Activated gamma-delta T cell treated with anti-CD3 and anti-CD28 coated beads, Interleukin-2, amount 50 U/mL, for 16 hours (primary cell): ENCODE results near the gene AGXT.

Source experiments
- DNase-seq: peaks from one replicate; pipeline ENCODE4 v3.0.0-alpha.2; 2020; ENCODE audit warnings: low read depth

The AGXT gene

GRCh38 chr2:240869956-240870875, 1.6 kb downstream of the AGXT start:
- DNase-seq: no peak

GRCh38 chr2:240871071-240871958, 2.7 kb downstream of the AGXT start:
- no peak for DNase-seq

DNA sequence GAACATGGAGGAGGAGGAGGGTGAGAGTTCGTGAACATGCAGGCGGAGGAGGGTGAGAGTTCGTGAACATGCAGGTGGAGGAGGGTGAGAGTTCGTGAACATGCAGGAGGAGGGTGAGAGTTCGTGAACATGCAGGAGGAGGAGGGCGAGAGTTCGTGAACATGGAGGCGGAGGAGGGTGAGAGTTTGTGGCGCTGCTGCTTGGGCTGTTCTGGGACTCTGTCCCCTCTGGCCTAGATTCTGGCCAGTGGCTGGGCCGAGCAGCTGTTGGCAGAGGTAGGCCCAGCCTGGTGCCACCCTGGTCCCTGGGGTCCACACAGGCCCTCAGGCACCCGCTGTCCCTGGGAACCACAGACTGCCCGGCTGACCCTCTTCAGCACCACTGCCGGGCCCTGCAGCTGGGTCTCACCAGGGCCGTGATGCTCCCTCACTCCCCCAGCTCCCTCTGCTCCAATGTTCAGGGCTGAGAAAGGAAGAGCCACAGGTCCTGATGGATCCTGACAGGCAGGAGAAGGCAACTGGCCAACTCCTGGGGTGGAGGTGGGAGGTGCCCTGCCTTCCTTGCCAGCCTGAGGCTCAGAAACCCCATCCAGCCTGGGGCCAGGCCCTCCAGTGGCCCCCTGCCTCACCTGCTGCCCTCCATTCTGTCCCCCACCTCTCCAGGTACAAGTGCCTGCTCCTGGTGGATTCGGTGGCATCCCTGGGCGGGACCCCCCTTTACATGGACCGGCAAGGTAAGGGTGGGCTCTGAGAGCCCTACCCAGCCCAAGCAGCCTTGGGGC, 3.9 kb downstream of the AGXT start:
- no peak for DNase-seq

GRCh38 chr2:240873098-240873788, 4.6 kb downstream of the AGXT start:
- DNase-seq: no peak

GRCh38 chr2:240873805-240874714, 5.4 kb downstream of the AGXT start:
- no peak for DNase-seq

- no peak for DNase-seq
Measured at GRCh38 chr2:240874715-240875227, 6.1 kb downstream of the AGXT start.

GRCh38 chr2:240875228-240876034, 6.8 kb downstream of the AGXT start:
- DNase-seq: no peak

- no peak for DNase-seq
Measured at GRCh38 chr2:240876035-240876474, 7.4 kb downstream of the AGXT start.

DNA sequence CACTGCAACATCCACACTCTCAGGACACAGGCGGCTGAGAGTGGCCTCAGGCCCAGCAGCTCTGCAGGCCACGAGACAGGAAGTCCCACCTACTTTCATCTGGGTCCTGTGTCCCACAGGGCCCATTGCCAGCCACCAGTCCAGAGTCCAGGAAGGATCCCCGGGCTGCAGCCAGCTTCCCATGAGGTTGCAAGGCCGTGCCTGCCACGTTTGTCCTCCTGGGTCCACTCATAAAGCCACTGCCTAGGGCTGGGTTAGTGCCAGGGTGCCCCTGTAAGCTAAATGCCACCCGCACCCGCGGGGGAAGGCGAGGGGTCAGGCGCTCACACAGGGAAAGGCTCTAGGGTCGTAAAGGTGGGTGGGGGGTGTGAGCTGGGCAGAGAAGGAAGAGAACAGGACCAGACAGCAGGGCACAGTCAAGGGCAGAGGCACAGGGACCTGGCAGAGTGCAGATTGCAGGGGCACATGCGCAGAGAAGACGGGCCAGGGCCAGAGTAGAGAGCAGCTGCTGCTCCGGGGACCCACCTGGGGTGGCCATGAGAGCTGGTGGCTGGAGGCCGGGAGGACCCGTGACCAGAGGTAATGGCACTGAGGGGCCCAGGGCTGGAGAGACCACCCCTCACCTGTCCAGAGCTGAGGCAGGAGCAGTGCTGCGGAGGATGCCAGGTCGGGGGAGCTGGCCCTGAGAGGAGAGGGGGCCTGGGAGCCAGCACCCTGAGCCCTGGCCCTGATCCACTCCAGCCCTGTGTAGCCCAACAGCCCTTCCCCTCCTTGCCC, 8.0 kb downstream of the AGXT start:
- no peak for DNase-seq

DNA sequence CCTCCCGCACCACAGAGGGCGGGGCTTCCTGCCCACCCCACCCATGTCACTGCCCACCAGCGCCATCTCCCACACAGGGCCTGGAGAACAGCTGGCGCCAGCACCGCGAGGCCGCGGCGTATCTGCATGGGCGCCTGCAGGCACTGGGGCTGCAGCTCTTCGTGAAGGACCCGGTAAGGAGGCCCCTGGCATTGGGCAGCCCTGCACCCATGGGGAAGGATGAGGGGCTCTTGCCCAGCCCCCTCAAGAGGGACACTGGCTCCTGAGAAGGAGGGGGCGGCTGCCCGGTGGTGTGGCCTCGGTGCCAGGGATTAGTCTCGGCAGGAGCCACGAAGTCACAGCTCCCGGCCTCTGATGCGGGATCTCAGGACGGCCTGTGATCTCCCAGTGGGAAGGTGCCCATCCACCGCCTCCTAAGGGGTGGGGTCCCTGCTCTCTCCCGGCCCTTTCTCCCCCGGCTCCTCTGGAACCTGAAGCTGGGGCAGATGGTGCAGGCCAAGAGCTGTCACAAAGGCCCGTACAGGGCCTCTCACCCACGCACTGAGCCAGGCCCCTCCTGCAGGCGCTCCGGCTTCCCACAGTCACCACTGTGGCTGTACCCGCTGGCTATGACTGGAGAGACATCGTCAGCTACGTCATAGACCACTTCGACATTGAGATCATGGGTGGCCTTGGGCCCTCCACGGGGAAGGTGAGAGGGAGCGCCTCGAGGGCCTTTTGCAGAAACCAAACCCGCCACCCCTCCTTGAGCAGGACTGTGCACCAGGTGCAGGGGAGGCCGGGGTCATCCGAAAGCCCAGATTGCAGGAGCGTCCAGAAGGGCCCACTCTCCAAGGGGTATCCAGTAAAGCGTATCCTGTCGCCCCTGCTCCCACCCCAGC, 9.1 kb downstream of the AGXT start:
- no peak for DNase-seq

DNA sequence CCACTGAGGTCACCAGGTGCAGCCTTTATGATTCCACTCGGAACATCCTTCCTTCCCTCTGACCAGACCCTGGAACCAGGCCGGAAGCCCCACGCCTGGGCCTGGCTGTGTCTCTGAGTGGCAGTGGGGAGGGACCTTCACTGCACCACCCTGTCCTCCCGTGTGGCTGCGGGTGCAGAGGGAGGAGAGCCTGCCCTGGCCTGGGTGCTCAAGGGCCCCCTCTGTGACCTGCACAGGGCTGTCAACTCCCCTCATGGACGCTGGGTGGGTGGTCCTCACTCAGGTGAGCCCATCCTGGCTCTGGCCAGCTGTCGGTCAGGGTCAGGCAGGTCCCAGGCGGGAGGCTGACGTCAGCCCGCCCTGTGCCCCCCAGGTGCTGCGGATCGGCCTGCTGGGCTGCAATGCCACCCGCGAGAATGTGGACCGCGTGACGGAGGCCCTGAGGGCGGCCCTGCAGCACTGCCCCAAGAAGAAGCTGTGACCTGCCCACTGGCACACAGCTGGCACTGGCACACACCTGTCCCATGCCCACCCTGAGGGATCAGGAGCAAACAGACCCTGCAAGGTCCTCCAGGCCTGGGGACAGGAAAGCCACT, 9.8 kb downstream of the AGXT start:
- DNase-seq: no peak

DNA sequence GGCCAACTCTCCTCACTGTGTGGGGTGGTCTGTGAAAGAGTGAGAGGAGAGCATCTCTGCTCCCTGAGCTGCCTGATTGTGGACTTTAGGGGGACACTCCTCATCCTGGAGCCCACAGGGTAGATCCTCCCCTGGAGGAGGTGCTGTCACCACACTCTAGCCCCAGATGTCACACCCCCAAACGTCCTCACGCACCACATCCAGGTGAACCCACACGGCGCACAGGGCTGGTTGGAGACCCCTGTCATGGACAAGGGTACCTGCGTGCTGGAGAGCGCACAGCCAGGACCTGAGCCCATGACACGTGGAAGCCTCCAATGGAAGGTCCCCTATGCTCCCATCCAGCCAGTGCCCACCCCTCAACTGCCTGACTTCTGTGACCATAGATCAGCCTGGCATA, 10.5 kb downstream of the AGXT start:
- DNase-seq: no peak

DNA sequence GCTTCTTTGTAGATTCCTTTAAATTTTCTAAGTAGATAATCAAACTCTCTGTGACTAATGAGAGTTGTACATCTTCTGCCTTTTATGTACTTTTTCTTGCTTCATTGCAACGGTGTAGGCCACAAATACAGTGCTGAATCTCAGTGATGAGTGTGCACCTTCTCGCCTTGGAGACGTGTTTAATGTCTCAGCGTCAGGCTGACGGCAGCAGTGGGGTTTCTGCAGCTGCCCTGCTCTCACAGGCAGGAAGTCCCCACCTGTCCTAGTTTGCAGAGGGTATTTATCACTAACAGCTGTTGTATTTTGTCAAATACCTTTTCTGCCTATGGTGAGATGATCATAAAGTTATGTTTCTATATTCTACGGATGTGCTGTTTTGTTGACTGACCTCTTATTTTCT, 13.3 kb downstream of the AGXT start:
- no peak for DNase-seq

- no peak for DNase-seq
Measured at GRCh38 chr2:240884221-240884620, 15.6 kb downstream of the AGXT start.

DNA sequence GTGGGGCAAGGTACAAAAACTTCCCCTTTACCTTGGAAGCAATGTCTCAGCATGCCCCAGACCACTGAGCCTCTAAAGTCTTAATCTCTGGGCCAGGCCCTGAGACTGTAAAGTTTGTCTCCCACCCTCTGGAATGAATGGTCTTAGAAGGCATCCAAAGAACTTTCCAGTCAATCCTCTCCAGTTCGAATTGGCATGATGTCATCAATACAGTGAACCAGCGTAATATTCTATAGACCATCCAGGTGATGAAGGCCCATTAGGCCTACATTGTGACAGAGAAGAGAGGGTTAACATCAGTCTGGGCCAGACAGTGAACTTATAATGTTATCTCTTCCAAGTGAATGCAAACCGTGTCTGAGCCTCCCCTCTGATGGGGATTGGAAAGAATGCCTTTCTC, 16.1 kb downstream of the AGXT start:
- DNase-seq: no peak

DNA sequence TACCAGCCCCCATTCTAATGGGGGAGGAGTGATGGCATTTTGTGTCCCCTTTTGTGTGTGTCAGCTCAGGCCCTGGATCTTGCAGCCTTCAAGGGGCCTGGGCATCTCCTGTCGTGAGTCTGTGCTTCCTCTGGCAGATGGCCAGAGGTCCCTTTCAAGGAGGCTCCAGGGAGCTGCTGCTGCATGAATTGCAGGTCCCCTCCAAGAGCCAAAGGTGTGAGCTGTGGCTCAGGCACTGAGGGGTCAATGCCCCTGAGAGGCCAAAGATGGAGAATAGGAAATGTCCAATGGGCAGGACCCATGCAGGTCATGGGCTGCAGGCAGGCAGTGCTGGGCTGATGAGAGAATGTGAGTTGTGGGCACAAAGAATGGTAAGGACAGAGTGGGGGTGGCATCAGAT, 16.9 kb downstream of the AGXT start:
- no peak for DNase-seq

GRCh38 chr2:240886023-240886565, 17.5 kb downstream of the AGXT start:
- DNase-seq: no peak
